NCI-H2227 treated with DMSO at 0.1 percent for 48 hours (cell line): ENCODE measurements around the gene STAT4.

ENCODE experiments used
- DNase-seq: peaks from one replicate; lab custom pipeline; 2025; lab: John Stamatoyannopoulos, UW

STAT4 gene

DNA sequence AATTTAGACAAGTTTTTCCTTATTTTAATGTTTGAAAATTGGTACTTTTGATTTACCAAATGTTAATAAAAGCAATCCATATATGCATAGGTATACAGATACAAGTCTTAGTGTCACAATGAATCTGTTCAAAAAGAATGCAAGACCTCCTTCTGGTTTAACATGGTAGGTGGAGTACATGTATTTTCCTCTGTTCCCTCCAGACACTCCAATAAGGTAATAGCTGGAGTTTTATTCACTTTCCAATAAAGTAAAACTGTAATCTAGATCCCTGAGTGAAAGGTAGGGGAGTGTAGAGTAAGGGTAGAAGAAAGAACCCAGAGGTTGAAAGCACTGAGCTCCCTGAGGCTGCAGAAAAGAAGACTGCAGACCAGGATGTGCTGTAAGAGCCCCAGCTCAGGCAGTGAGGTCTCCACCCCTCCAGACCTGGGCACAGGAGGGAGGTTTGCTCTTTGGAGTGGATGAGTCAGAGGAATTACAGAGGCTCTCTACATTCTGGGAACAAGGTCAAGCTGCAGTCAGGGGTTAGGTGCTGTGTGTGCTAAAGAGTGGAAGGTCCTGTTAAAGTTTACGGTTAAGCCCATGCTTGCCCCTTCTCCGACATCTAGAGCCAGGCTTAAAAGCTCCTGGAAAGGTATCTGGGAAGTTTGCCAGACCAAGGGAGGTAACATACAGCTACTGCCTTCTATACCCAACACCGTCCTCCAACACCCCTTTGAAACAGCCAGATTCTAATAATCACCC, 109.2 kb downstream of the STAT4 start:
- no peak for DNase-seq

DNA sequence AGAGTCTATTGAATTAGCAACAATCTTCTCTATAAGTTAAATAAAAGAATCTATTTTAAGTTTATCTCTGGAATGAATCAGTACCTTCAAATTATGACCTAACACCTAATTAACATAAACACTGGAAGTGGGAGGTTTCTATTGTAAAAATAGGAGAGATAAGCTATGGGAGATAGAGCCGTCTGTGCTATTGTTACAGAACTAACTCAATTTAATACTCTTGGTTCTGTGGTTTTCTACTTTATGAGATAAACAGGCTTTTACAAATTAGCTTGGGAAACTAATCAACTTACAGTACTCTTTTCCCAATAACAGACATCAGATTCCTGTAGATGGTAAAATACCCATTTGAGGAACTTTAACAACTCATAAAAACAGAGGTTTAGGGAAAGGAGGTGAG, 111.2 kb downstream of the STAT4 start:
- DNase-seq = no peak

DNA sequence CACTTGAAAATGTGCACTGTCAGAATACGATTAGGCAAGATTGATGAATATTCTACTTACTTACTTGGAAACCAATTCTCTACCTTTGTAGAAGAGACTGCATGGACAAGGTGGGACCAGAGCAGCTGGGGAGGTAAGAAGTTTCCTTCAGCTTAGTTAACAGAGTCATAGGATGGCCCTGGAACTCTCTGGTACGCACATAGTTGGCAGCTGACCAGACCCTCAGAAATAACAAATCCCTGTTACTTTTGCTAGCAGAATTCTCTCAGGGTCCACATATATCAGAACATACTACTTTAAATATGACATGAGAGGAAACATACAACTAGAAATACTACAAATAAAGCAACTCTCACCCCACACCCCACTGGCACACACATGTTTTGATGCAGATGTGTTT, 112.1 kb downstream of the STAT4 start:
- no peak for DNase-seq

DNA sequence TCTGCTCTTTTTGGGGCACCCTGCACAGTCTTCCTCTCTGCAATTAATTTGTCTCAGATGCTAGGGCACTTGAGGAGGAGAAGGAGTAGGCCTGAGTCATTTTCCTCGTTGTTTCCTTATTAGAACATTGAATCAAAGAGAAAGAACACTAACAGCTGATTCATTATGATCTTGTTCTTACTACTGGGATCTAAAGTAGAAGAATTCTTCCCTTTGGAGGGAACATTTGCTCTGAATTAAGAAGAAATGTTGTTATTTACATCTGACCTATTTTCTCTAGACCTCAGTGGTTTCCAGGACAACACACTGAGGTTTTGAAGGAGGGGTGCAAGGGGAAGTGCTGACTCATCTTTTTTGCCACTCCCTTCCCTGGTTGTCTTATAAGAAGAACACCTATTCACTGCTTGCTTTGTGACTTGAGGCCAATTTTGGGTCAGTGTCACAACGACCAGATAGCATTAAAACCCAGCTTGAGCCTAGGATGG, 112.5 kb downstream of the STAT4 start:
- DNase-seq = no peak

DNA sequence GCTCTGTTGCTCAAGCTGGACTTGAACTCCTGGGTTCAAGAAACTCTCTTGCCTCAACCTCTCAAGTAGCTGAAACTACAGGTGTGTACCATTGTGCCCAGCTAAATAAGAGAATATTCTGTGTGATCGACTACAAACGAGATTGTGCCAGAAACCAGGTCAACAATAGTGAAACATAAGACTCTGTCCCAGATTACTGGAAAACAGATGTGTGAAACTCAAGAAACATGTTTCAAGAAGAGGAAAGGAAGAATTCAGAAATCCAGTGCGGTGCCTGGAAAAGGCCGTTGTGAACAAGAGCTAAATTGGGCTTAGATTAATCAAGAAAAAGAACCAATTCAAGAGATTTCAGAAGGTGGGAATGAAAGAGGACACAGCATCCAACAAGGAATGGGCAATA, 113.4 kb downstream of the STAT4 start:
- DNase-seq = no peak

DNA sequence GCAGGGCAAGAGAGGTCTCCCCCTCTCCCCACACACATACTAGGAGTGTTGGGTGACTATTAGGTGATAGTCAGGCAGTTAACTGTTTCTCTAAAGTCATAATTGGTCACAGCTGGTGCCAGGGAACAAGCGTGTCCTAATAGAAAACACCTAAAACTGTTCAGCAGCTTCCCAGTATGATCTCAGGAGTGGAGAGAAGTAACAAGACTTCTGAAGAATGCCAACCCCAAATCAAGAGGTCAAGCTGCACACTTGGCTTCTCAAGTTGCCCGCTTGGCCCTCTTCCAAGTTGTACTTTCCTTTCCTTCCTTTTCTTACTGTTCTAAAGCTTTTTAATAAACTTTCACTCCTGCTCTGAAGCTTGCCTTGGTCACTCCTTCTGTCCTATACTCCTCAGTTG, 114.4 kb downstream of the STAT4 start:
- DNase-seq = no peak

DNA sequence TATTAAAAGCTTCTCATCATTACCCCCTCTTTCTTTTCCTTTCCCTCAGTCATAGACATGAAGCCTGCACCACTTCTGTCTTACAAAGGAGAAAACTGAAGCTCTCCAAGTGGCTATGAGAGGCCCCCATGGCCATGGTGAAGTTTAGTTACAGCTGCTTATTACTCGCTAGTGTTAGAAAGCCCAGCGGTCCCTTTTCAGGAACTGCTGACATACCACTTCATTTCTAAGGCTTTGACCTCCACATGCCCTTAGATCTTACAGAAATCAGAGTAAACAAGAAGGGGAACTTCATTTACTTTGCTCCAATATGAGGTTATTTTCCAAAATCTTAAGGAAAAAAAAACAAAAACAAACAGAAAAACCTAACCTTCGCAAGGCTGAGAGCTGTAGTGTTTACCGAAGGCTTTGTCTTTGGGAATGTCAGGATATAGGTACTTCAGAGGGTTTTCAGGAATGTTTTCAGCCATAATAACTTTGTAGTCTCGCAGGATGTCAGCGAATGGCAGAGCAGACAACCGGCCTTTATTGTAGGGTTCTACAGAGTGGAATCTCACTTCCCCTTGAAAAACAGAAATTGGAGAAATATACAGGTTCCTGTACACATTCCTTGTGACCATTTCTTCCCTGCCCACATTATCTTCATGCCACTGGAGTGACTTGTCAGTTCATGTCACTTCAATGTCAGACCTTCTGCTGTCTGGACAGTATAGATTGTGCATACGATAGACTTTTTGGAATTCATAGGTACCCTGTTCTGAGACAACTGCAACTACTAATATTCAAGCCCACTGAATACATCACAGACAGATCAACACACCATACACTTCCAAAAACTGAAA, 118.0 kb downstream of the STAT4 start:
- DNase-seq = no peak

DNA sequence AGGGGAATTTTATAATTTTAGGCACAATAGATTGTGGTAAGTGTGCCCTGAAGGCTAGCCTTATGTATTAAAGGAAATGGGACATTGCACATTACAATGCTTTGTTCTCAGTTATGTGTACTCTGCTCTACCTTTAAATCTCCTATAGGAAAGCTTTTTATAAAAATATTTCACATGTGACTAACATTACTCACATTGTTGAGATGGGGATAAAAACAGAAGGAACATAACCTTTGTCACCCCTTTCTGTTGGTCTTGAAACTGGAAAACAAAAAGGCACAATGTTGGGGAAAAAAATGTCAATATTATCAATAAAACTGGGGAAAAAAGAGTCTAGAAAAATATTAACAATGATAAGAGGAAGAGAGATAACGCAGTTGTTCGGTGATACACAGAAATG, 119.5 kb downstream of the STAT4 start:
- DNase-seq = no peak

DNA sequence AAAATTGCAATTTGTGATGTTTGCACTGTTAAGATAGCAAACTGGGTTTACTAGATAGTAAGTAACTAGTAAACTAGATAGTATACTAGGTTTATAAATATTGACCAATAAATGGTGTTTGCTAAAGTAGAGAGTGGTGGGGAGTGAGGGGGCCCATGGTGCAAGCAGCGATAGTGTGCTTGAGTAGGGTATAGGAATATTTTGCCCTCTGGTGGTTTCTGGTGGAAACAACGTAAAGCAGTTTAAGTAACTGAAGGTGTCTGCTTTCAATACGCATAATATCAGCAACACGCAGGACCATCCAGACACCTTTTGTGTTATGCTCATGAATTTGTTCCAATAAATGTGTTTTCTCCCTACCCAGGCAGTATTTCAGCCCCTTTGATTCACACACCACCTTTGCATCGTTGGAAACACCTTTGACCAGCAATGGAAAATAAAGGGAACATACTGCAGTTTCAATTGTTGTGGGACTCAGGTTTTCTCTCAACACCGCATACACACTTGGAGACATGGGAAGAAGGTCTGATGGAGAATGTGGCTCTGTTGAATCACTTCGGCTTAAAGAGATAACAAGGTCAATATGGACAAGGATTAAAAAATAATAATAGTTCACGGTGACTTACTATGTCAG, 120.2 kb downstream of the STAT4 start:
- peak; percentile 60 for DNase-seq

DNA sequence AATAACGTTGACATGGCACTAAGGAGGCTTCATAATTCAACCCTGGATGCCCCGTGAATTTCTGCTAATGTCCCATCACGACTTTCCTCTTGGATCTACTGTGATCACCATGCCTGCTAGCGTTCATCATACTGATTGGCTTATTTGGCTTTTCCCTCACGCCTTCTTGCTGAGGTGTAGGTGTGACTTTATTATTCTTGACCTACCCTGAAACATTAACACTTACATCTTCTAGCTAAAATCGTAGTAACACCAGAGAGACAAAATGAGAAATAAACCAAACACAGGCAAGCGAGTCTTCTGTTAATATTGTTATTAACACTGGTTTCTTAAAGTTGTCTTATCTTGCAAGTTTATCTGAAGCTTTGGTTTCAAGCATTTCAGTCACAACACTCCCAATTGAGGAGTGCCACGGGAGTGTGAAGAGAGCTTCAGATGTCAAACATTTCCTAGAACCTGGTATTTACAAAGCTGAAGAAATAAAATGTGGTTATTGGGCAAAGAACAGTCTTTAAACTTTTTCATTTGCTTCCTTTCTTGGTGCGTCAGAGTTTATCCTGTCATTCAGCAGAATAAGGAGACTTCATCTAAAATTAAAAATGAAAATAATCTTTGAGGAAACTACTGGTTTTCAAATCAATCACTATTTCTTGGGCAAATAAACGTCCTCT, 121.4 kb downstream of the STAT4 start:
- no peak for DNase-seq

DNA sequence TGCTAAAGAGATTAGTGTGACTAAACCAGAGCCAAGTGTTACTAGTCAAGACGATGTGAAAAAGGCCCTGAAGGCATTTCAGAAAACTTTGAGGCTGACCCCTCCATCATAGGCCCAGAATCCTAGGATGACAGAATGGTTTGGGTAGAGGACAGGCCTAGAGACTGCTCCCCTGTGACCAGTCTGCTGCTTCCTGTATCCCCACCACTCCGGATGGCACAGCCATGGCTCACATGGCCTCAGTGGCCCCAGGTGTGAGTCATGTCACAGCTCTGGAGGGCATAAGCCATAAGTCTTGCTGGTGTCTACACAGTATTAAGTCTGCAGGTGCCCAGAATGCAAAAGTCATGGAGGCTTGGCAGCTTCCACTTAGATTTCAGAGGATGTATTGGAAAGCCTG, 124.4 kb downstream of the STAT4 start:
- no peak for DNase-seq

DNA sequence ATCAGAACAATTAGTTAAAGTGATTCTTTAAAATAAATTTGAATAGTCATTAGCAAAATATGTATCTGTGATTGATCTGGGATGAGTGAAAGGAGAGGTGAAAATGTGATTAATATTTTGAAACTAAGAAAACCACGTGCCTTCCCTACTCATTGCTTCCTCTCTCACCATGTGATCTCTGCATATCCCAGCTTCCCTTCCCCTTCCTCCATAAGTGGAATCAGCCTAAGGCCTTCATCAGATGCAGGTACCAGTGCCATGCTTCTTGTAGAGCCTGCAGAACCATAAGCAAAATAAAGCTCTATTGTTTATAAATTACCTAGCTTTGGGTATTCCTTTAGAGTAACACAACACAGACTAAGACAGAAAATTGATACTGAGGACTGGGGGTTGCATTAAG, 125.7 kb downstream of the STAT4 start:
- DNase-seq = no peak

DNA sequence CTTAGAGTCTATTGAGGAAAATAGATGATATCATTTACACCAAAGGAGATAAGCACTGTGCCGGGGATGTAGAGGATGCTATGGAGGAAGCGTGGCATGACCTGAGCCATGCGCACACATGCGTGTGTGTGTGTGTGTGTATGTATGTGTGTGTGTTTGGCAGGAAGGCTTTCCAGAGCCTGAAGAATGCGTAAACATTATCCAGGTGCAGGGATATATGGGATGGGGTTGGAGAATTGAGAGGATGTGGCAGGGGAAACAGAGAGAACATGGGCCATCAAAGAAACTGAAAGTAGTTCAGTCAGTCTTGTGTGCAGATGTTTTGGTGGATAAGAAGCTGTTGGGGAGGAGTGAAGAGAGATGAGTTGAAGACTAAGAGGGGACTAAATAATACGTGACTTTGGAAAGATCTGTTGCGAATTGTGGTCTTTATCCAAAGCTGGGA, 127.5 kb downstream of the STAT4 start:
- no peak for DNase-seq

DNA sequence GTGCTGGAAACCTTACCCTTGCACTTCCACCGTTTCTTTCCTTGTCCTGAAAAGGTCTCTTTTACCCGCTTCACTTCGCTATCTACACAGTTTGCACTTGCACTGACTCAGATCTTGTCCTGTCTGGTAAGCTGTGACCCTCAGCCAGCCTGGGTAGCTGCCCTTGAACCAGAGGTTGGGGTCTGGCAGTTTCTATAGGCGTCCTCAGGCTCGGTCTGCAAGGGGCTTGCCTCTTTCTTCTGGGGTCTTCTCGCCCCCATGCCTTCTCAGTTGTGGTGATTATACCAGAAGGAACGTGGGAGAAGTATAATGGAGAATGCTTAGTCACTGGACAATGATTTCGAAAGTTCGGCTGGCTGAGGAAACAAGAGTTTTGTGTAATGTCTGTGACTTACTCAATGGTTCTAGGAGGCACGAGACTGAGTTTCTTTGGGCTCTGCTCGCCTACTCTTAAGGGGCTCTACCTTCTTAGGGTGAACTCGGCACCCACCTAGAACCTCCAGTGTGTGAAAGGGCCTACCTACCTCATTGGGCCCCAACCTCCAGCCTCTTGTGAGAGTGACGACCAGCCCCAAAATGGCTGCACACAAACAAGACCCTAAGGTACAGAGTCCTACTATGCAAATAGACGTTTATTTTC, 129.9 kb downstream of the STAT4 start:
- DNase-seq = no peak

DNA sequence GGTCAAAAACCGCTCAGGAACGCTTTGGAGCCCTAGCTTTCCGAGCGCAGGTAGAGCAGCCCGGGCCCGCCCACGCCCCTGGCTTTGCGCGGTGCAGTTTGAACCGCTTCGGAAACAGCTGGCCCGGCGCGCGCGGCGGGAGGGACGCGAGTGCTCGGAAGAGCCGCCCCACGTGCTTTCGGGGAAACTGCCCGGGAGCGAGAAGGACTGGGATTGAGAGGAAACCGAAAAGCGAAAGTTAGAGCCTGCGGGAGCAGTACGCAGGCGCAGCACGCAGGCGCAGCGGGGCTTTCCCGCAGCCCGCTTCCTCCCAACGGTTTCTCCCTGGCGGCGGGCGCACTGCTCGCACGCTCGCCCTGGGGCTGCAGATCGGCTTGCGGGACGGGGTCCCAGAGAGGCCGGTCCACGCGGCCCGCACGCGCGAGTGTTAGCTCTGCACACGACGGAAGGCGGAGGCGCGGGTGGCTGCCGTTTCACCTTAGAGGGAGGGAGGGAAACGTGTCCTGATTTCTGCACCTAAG, 130.5 kb downstream of the STAT4 start:
- DNase-seq = peak; percentile 99

DNA sequence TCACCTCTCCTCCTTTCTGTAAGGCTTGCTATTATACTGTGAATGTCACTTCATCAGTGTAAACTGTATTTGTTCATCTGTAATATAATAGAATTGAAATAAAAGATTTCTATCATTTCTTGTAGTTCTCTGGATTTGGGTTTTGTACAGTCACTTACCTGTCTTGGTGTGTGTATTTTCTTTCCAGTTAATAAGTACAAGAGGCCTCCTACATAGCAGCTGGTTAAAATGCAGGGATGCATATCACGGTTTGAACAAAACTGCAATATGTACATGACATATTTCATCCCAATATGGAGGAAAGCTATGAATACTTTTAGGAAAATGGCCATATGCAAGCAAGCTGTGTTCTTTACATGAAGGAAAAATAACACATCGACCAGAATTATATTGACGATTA, 131.4 kb downstream of the STAT4 start:
- no peak for DNase-seq

DNA sequence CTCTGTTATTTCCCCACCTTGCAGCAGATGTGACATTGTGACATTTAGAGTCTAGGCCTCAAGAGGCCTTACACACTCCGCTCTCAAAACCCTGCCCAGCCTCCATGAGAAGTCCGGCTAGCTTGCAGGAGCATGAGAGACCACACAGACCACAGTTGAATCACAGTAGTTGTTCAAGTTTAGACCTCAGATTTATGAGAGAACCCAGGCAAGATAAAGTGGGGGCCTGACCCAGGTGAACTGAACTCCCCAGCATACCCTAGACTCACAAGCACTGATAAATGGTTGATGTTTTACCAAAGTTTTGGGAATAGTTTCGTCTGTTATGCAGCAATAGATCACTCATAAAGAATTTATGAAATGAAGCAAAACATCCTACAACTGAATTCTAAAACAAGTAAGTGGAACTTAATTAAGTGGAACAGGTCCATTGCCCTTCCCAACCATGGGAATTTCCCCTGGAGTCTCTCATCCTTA, 132.1 kb downstream of the STAT4 start:
- DNase-seq = no peak

DNA sequence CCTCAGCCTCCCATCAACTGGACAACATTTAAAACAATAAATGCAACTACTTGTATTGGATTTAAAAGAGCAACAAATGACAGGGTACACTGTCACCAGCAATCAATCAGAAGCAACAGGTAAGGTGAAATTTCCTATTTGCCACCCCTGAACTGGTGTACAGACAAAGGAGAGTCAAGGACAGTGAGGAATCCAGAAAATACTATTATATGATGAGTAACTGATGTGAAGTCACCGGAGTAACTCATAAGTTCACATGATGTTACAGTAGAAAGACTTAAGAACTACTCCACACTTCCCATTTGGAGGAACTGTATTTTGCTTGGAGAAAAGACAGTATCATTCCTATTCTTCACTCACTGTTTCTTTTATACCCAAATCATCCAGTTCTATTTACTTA, 132.7 kb downstream of the STAT4 start:
- DNase-seq = no peak

DNA sequence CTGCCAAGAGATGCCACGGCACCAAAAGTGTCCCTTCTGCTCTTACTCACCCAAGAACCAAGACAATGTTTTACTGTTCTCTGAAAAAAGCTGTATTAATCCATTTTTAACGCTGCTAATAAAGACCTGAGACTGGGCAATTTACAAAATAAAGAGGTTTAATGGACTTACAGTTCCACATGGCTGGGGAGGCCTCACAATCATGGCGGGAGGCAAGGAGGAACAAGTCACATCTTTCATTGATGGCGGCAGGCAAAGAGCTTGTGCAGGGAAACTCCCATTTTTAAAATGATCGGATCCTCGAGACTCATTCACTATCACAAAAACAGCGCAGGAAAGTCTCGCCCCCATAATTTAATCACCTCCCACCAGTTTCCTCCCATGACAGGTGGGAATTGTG, 135.0 kb downstream of the STAT4 start:
- no peak for DNase-seq

DNA sequence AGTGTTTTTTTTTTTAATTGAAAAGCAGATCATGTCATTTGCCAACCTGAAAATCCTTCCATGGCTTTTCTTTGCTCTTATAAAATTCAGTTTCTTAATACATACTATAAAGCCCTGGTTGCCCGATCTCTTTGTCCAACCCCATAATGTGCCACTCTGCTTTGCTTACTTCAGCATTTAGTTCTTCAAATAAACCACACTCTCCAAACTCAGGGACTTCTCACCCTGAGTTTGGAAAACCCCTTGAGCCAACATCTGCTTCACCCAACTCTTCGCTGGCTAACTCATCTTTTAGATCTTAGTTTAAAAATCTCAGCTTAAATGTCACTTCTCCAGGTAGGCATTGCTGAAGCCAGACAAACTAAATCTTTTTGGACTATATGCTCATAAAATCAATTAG, 135.6 kb downstream of the STAT4 start:
- DNase-seq = no peak

DNA sequence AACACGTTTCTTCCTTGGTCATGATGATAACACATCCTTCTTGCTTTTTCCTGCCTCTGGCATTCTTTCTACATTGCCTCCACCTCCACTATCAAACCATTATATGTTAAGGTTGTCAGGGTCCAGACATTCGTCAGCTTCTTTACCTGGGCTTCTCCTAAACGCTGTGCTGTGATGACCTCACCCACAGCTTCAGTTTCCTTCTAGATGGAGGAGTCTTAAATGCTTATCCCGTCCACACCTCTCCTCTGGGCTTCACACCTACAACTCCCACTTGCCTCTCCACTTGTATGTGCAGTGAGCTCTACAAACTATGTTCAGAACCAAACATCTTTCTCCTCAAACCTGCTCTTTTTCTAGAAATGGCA, 136.2 kb downstream of the STAT4 start:
- no peak for DNase-seq
